Stimulated activated CD8-positive, alpha-beta memory T cell treated with anti-CD3 and anti-CD28 coated beads, Interleukin-7, amount 100 ng/mL, for 48 hours (primary cell): ENCODE measurements around the gene PADI1.

ENCODE experiments used
- DNase-seq, 2 donors: peaks; one replicate each; pipeline ENCODE4 v3.0.0-alpha.2; 2020; ENCODE audit warnings: low read depth in 1 of 2; ENCODE audit errors: extremely low read depth in 1 of 2

The PADI1 gene, protein sequence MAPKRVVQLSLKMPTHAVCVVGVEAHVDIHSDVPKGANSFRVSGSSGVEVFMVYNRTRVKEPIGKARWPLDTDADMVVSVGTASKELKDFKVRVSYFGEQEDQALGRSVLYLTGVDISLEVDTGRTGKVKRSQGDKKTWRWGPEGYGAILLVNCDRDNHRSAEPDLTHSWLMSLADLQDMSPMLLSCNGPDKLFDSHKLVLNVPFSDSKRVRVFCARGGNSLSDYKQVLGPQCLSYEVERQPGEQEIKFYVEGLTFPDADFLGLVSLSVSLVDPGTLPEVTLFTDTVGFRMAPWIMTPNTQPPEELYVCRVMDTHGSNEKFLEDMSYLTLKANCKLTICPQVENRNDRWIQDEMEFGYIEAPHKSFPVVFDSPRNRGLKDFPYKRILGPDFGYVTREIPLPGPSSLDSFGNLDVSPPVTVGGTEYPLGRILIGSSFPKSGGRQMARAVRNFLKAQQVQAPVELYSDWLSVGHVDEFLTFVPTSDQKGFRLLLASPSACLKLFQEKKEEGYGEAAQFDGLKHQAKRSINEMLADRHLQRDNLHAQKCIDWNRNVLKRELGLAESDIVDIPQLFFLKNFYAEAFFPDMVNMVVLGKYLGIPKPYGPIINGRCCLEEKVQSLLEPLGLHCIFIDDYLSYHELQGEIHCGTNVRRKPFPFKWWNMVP

DNA sequence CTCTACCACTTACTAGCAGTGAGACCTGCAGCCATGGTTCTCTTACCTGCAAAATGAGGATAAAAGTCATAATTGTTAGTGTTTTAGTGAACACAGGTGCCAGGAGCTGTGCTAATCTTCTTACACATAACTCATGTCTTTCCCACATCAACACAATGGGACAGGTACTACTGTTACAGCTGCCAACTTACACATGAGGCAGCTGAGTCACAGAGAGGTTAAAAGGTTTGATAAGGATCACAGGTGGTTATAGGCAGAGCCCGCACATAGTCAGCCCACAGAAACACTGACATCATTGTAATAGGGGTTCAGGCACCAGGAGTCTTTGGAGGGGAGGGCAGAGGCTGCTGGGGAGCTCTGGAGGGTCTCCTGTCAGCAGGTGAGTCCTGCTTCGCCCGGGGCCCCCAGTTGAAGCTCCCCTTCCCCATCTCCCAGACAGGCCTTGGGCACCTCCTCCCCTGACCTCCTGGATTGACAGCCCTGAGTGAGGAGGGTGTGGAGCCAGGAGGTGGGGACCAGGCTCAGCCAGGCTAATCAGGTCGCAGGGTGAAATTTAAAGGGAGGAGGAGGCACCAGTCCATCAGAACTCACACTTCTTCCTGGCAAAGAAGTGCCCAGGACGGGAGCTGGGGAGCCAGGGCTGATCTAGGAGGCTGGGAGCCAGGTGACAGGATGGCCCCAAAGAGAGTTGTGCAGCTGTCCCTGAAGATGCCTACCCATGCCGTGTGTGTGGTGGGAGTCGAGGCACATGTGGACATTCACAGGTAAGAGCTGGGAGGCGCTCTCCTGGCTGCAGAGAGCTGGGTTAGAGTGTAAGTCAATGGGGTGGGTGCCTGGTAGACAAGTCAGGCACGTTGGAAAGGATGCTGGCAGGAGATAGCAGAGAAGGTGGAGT is at the start of gene PADI1:
Gene PADI1, plus strand, starts transcription at position 583 of the 895 bp plus-strand sequence. Its CDS starts 90 bp downstream, at position 673.
- no peak for DNase-seq

DNA sequence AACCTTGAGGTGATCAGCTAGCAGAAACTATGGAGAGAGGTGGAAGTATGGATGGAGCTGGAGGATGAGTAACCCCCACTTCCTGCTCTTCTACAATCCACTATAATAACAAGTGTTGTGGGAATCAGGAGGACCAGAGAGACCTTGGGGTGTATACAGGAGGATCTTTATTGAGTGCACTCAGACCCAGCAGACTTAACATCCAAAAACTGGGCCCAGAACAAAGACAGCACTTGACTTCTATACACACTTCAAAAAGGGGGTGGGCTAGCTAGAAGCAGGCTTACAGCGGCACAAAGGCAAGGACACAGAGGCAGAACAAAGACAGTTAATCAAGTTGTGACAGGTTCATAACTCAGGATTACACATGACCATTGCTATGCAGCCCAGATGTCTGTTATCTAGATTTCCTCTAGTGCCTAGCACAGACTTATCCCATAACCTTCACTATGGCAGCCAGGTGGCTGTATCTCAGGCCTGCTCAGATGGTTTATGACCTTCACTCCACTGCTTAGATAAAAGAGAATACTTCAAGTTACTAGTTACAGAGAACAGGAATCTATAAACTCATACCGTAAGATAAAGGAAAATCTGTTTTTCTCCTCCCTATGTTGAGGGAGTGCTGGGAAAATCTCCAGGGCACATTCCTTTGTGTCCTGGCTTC is 49.5 kb upstream of the PADI1 start:
- DNase-seq, result no peak

DNA sequence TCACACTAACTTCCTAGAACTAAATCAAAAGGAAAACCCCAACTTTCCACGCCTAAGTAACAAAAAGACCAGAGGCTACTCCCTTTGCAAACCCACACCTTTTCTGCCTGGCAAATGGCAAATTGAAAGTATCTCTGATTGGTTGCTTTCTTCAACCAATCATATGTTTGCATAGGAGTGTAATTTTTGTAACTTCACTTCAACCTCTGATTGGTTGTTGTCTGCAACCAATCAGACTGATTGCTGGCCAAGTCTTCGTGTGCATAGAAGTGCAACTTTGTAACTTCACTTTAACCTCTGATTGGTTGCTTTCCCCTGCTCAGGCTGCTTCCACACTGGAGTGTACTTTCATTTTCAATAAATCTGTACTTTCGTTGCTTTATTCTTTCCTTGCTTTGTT is 48.8 kb upstream of the PADI1 start:
- DNase-seq, result no peak

DNA sequence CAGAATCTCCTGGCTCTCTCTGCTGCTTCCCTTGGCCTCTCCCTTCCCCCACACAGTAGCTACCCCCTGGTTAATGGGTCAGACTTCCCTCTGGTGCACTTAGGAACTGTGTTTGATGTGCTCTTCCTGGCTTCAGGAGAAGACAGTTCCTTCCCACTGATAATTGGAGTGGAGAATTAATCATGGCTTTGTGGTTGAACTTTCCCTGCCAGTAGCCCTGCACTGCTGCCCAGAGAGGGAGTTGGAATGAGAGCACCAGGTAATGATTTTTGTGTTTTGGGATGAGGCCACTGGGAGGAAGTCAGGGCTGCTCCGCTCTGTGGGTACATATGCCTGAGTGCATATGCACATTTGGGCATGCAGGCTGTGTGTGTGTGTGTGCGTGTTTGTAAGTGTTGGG is 46.0 kb upstream of the PADI1 start:
- DNase-seq, result no peak

DNA sequence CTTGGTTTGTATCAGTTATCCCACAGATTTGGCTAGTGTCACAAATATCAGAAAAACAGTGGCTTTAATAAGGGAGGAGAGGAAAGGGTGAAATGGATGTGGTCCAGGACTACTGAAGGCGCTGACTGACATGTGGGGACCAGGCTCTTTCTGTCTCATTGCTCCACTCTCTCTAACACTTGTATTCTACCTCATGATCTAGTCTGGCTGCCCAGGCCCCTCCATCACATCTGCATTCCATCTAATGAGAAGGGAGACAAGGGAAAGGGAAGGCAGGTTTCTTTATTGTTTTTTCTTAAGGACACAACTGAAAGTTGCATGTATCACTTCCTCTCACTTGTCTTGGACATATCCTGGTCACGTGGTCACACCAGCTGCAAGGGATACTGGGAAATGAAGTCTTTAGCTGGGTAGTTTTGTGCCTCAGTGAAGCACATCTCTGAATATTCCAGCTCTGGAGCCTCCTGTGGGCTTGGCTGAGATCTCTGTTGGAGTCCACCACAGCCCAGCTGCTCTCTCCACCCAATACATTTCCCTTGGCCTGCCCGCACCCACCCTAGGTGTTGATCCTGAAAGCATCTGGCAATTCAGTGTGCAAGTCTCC is 43.7 kb upstream of the PADI1 start:
- DNase-seq, result no peak

DNA sequence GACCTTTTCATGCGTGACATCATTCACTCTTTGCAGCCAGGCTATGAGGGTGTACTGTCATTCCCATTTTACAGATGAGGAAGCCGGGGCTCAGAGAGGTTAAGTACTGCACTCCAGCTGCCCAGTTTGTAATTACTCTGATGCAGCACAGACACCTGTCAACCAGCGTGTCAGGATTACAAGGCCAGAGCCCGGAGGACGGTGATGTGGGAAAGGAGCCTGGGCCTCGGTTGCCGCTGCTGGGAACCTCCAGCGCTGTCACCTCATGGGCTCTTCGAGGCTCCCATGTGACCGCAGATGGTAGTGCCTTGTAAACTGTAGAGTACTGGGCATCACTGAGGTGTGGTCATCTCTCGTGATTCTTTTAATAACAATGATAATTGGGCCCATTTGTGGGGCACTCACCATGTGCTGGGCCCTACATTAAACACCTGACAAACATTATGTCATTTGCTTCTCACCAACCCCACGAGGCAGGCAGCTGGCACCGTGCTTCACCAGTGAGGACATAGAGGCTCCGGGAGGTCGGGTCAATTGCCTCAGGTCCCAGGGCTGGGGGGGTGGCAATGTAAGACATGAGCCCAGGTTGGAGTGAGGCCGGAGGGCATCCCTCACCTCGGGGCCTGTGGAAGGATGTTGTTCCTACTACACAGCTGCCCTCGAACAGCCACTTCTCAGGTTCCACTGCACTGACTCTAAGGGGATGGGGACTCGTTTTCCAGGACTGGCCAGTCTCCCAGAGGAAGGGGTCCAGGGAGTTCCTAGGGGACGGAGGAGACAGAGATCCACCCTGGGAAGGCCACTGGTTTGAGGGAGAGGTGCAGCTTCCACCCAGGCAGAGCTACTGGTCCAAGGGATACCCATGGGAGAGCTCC is 42.8 kb upstream of the PADI1 start:
- no peak for DNase-seq

DNA sequence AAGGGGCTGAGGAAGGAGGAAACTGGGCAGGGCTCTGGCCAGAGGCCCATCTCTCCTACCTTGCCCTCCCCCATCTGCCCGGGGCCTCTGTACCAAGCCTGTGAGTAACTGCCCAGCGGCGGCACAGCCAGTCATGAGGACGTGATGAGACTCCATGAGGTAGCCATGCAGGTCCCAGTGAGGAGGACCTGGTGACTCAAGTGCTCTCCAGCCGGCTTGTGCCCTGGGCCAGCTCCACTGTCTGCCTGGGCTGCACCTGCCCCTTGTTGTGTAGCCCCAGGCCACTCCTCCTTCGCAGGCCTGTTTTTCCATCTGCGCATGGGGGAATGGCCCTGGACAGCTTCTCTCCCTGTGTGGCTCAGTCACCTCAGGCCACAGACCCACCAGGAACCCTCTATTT is 42.0 kb upstream of the PADI1 start:
- no peak for DNase-seq

DNA sequence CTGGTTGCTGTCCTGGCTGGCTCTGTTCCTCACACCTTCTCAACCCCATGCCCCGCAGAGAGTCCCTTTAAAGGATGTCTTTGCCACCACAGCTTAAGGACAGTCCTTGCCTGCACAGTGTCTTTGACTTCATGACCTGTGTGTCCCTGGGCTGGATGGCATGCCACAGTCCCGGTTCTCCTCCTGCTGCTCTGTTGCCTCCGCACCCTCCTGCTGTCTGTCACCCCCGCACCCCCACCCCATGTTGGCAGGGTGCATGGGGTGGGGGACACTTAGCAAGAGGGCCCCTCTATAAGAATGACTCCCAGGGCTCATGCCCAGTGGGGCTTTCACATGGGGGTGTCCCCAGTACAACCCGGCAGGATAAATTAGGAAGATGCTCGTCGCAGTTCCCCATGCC is 41.6 kb upstream of the PADI1 start:
- DNase-seq, result no peak

DNA sequence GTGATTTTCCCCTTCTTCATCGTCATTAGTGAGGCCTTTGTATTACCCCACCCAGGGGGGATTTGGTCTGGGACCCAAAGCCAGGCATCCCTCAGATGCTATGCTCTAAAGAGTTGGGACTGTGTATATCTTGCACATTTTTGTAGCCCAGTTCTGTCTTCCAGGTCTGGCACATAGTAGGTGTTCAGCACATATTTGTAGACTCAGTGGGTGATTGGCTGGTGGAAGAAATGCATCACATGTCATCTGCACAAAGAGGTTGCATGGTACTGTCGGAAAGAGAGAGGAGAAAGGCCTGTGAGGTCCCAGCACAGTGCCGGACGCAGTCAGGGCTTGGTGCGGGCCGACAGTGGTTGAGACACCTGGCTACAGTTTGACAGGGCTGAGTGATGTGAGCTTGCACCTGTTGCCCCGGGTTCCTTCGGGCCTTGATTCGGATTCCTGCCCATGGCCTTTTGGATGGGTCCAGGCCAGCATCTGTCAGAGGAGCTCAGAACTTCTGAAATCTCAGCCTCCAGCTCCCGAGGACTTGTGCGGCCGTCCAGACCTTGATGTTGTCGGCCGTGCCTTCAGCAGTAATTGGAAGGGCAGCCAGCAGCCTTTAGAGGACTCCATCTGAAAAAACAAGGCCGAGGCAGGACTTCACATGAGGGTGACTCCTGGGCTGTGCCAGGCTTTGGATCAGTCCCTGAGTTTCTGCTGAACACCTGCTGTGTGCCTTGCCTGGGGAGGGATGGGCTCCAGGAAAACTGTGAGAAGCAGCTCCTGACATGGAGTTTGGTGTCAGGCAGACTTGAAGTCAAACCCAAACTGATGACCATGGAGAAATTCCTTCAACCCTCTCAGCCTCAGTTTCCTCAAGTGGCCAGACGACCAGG is 40.9 kb upstream of the PADI1 start:
- DNase-seq, result no peak

DNA sequence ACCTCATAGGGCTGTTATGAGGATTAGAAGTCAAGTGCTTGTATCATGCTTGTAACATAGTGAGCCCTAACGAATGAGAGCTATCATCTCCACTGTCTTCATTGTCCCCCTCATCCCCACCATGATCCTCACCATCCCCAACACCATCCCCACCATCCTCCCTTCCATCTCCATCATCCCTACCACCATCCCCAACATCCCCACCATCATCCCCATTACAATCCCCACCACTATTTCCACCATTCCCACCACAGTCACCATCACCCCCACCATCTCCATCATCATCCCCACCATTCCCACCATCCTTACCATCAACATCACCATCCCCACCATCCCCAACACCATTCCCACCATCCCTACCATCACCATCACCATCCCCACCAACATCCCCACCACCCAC is 39.1 kb upstream of the PADI1 start:
- no peak for DNase-seq

DNA sequence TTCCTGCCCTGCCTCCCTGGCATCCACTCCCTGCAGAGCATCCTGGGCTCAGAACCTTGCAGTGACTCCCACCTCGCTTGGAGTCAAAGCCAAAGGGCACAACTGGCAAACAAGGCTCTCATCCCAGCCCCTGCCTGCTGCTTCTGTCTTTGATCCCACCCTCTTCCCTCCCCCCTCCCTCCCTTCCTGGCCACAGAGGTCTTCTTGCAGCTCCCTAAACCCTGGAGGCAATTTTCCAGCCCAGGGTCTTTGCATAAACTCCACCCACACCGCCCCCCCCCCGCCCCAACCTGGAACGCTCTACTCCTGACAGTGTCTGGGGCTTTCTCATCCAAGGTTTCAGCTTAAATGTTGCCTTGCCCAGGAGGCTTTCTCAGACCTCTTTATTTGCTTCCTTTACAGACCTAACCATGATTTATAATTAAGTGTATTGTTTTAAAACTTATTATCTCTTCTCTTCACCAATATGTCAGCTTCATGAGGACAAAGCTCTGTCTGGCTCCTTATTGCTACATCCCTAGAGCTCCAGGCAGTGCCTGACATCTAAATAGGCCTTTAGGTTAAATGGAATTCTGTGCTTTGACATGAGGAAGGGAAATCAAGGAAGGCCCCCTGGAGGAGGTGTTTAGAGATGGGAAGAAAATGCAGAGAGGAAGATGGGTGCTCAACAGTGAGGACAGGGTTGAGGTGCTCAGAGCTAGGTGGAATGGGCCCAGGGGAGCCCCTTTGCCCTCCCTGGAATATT is 37.7 kb upstream of the PADI1 start:
- no peak for DNase-seq

DNA sequence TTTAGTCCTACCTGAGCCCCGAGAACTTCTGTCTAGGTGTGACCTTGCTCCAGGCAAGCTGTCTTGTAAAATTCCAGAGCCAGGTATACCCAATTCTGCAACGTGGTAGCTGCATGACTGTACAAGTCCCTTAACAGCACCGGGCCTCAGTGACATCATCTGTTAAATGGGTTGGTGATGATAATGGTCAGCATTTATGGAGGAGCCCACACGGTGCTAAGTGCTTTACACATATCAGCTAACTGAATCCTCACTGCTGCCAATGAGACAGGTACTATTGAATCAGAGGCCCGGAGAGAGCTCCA is 37.2 kb upstream of the PADI1 start:
- no peak for DNase-seq

DNA sequence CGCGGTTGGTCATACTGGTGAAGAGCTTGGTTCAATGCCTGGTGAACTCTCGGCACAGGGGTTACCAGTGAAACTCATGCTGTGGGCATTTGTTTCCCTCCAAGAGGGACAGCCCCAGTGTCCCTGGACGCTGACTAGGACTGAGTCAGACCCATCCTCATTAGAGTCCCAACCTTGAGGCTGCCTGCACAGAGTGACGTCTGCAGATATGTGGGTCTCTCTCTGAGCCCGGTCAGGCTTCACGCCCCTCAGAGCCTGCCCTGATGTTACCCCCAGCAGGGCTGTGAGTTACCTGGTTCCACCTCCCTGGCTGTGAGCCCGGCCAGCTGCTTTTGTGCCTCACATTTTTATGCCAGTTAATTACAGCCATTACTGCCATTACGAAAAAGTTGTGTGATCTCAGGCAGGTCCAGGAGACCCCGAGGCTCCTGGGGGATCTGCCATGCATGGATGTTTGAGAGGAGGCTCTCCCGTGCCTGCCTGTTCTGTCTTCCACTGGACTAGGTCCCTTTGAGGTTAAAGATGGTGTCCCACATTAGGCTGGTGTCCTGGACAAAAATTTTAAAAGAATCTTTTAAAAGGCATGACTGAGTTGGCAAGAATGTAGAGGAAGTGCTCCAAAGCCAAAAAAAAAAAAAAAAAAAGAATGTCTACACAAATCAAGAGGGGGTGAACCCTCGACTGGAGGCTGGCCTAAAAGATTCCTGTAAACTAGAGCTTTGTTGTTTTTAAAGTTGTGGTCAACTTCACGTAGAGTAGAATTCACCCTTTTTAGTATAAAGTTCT is 36.6 kb upstream of the PADI1 start:
- no peak for DNase-seq

DNA sequence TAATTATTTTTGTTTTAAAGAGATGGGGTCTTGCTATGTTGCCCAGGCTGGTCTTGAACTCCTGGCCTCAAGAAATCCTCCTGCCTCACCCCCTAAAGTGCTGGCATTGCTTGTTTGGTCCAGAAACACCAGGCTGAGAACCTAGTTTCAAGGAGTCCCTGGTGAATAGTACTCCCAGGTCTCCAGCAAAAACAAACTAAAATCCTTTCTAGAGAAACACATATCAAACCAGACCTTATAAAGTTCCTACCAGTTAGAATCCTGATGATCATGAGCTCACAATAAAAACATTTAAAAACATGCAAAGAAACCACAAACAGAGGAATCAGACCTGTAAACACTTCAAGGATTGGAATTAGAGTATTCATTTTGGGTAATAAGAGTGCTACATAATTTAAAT is 34.4 kb upstream of the PADI1 start:
- DNase-seq, result no peak

DNA sequence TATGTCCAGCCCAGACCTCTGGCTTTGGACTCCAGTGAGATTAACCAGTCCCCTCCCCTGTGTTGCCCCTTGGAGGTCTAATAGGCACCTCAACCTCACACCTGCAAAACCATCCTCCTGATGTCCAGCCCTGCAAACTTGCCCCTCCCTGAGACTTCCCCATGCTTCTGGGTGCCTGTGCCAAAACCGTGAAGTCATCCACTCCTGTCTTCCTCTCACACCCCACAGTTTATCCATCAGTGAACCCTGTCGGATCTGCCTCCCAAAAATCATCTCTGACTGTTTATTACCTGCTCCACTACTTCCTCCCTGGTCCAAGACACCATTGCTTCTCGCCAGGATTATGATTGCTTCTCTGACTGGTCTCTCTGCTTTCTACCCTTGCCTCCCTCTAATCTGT is 31.7 kb upstream of the PADI1 start:
- no peak for DNase-seq

DNA sequence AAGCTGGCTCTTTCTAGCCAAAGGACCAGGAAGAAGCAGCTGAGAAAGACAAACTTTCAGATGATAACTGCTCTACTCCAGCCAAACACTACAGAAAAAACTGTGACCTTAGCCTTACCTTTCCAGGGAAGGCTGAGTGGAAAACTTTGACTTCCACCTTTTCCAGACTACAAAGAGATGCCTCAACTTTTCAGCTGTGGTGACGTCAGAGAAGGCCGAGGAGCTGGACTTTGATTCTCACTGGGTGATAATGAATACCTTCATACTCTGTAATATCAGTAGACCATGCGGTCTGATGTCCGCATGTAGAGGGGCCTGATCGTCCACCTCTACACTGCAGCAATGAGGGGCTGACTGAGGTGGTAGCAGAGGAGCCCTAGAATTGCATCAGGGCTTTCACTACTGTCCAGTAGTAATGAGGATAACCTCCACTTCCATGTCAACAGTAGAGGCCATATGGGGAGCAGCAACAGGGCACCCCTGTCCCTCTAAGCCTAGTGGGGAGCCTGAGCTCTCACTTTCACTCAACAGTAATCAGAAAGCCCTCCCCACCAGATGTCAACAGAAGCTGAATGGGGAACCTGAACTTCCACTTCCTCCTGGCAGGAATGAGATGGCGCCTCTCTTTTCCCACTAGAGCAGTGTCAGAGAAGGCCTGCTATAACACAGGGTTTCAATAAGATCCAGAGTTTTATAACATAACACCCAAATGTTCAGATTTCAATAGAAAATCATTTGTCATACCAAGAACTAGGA is 28.4 kb upstream of the PADI1 start:
- DNase-seq, result no peak

DNA sequence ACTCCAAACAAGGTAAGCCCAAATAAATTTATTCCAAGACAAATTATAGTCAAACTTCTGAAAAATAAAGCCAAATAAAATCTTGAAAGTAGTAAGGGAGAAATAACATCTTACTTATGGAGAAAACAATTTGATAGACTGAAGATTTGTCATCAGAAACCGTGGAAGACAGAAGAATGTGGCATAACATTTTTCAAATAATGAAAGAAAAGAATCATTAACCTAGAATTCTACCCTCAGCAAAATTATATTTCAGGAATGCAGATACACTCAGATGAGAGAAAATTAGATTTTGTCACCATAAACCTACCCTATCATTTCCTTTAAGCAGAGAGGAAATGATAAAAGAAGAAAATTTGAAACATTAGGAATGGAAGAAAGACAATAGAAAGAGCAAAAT is 27.3 kb upstream of the PADI1 start:
- no peak for DNase-seq
